H1 (cell line): Measurements from ENCODE around the gene UBXN1. TPM values are rescaled to one million over a fixed set of nuclear protein-coding genes. Genes with fewer than 3 reads are reported as not detected.

Source experiments
- CTCF ChIA-PET: fragments of 300-600 bp; sonication (Branson Sonifier 250); formaldehyde crosslinking; loops from one replicate; lab custom pipeline; 2021; ENCODE audit not compliant: partially characterized antibody; lab: Charles Lee
- POLR2A ChIA-PET: fragments of 300-600 bp; sonication (Branson Sonifier 250); formaldehyde crosslinking; loops from one replicate; lab custom pipeline; 2021; ENCODE audit warnings: inconsistent platforms; ENCODE audit not compliant: partially characterized antibody; lab: Charles Lee
- DNase-seq, 2 experiments: peaks; one replicate each; pipeline versions ENCODE4 v3.0.0 to v3.0.0-alpha.2; 2010 to 2022; ENCODE audit warnings: low spot score in 2 of 2, low read depth in 1 of 2, mixed read lengths in 1 of 2
- FAIRE-seq: peaks from 2 replicates; lab custom pipeline; 2011; peaks lifted over from hg19 to GRCh38; lab: Jason Lieb, UNC
- H2AFZ ChIP-seq: 2 replicates; pipeline ENCODE4 v1.8.1; 2012; ENCODE audit warnings: low read length, inconsistent platforms
- H2AK5ac ChIP-seq: 2 replicates; pipeline ENCODE4 v1.6.1; 2013; ENCODE audit warnings: low read depth, low read length
- H2BK120ac ChIP-seq: replicated peaks from 2 replicates; pipeline ENCODE3; 2013; ENCODE audit warnings: low read depth, low read length, inconsistent platforms
- H2BK12ac ChIP-seq: 2 replicates; pipeline ENCODE4 v1.6.1; 2013; ENCODE audit warnings: low read depth, low read length
- H2BK15ac ChIP-seq: 2 replicates; pipeline ENCODE4 v1.6.1; 2013; ENCODE audit warnings: low read length
- H2BK20ac ChIP-seq: 2 replicates; pipeline ENCODE4 v1.6.1; 2013; ENCODE audit warnings: low read length
- H2BK5ac ChIP-seq: 2 replicates; pipeline ENCODE4 v1.6.1; 2013; ENCODE audit warnings: low read depth, low read length
- H3K14ac ChIP-seq: 2 replicates; pipeline ENCODE4 v1.6.1; 2013; ENCODE audit warnings: inconsistent platforms; ENCODE audit not compliant: insufficient read length
- H3K18ac ChIP-seq: 2 replicates; pipeline ENCODE4 v1.6.1; 2013; ENCODE audit warnings: low read length; ENCODE audit errors: extremely low read depth
- H3K23ac ChIP-seq: 2 replicates; pipeline ENCODE4 v1.6.1; 2013; ENCODE audit warnings: inconsistent platforms; ENCODE audit not compliant: insufficient read length
- H3K23me2 ChIP-seq: 2 replicates; pipeline ENCODE4 v1.6.1; 2013; ENCODE audit warnings: low read depth, low read length
- H3K27ac ChIP-seq: 2 replicates; pipeline ENCODE4 v1.6.1; 2011; ENCODE audit warnings: low read depth, low read length, inconsistent platforms
- H3K27me3 ChIP-seq, 4 experiments: replicated peaks in 1 of 4; 1 replicate in 1 of 4; 2 replicates in 3 of 4; pipeline versions ENCODE4 v1.6.1 to v1.8.1; 2011 to 2013; ENCODE audit warnings: low read length in 3 of 4, mild to moderate bottlenecking in 3 of 4, inconsistent platforms in 2 of 4, mixed read lengths in 2 of 4, moderate library complexity in 1 of 4; ENCODE audit not compliant: control insufficient read depth in 3 of 4, insufficient read depth in 3 of 4; ENCODE audit errors: extremely low read depth in 1 of 4
- H3K36me3 ChIP-seq, 4 experiments: 2 replicates each; pipeline versions ENCODE4 v1.6.1 to v1.8.1; 2011 to 2013; ENCODE audit warnings: mild to moderate bottlenecking in 4 of 4, low read length in 3 of 4, moderate library complexity in 2 of 4, control low read depth in 1 of 4, inconsistent platforms in 1 of 4; ENCODE audit not compliant: insufficient read depth in 4 of 4, control insufficient read depth in 2 of 4
- H3K4ac ChIP-seq: replicated peaks from 2 replicates; pipeline ENCODE3; 2013; ENCODE audit warnings: low read length, low read depth, mixed read lengths, inconsistent platforms; ENCODE audit not compliant: insufficient read length
- H3K4me1 ChIP-seq, 4 experiments: replicated peaks in 1 of 4; 1 replicate in 1 of 4; 2 replicates in 3 of 4; pipeline versions ENCODE4 v1.6.1 to v1.8.1; 2011 to 2013; ENCODE audit warnings: low read length in 3 of 4, inconsistent platforms in 2 of 4, mixed read lengths in 1 of 4; ENCODE audit not compliant: insufficient read depth in 4 of 4, control insufficient read depth in 3 of 4
- H3K4me2 ChIP-seq, 2 experiments: 2 replicates each; pipeline versions ENCODE4 v1.6.1 to v1.8.1; 2011 to 2013; ENCODE audit warnings: low read depth in 2 of 2, low read length in 2 of 2, control low read depth in 1 of 2, inconsistent platforms in 1 of 2, mild to moderate bottlenecking in 1 of 2; ENCODE audit not compliant: insufficient read depth in 1 of 2
- H3K4me3 ChIP-seq, 4 experiments: fragments of 200-600, 300-600 bp in 1 of 4; sonication (generic), shearing (Covaris generic), sonication (Bioruptor Twin) in 1 of 4; 2 replicates each; pipeline versions ENCODE4 v1.5.1 to v1.8.1; 2011 to 2016; ENCODE audit warnings: low read length in 4 of 4, low read depth in 3 of 4, control low read depth in 2 of 4, inconsistent platforms in 2 of 4, mild to moderate bottlenecking in 2 of 4, mixed read lengths in 1 of 4, moderate library complexity in 1 of 4; ENCODE audit not compliant: insufficient read depth in 2 of 4; ENCODE audit errors: extremely low read depth in 1 of 4
- H3K56ac ChIP-seq: replicated peaks from 2 replicates; pipeline ENCODE3; 2013; ENCODE audit warnings: low read depth, mild to moderate bottlenecking, mixed read lengths, low read length, inconsistent platforms; ENCODE audit not compliant: insufficient read length
- H3K79me1 ChIP-seq: 2 replicates; pipeline ENCODE4 v1.6.1; 2013; ENCODE audit warnings: low read depth, low read length, control low read depth
- H3K79me2 ChIP-seq, 2 experiments: 2 replicates each; pipeline versions ENCODE4 v1.6.1 to v1.8.1; 2012 to 2013; ENCODE audit warnings: low read length in 2 of 2, mild to moderate bottlenecking in 2 of 2, inconsistent platforms in 1 of 2; ENCODE audit not compliant: insufficient read depth in 2 of 2, control insufficient read depth in 1 of 2
- H3K9ac ChIP-seq, 4 experiments: replicated peaks in 1 of 4; 1 replicate in 1 of 4; 2 replicates in 3 of 4; pipeline versions ENCODE4 v1.6.1 to v1.8.1; 2011 to 2013; ENCODE audit warnings: low read depth in 3 of 4, low read length in 3 of 4, control low read depth in 2 of 4, mild to moderate bottlenecking in 2 of 4, moderate library complexity in 2 of 4, inconsistent platforms in 1 of 4; ENCODE audit errors: extremely low read depth in 1 of 4
- H3K9me3 ChIP-seq, 2 experiments: 2 replicates each; pipeline versions ENCODE4 v1.6.1 to v1.8.1; 2012 to 2013; ENCODE audit warnings: mild to moderate bottlenecking in 2 of 2, moderate library complexity in 2 of 2, control low read depth in 1 of 2, inconsistent platforms in 1 of 2, low read depth in 1 of 2, low read length in 1 of 2, mixed read lengths in 1 of 2; ENCODE audit not compliant: insufficient read depth in 2 of 2
- H4K20me1 ChIP-seq, 2 experiments: replicated peaks in 1 of 2; 2 replicates each; pipeline versions ENCODE3 to v1.8.1; 2011 to 2013; ENCODE audit warnings: inconsistent platforms in 2 of 2, low read length in 2 of 2, mild to moderate bottlenecking in 1 of 2; ENCODE audit not compliant: insufficient read depth in 2 of 2, control insufficient read depth in 1 of 2
- H4K5ac ChIP-seq: 2 replicates; pipeline ENCODE4 v1.6.1; 2013; ENCODE audit warnings: low read length, low read depth, mixed read lengths, inconsistent platforms; ENCODE audit not compliant: insufficient read length
- H4K8ac ChIP-seq: 2 replicates; pipeline ENCODE4 v1.8.0; 2013; ENCODE audit warnings: mild to moderate bottlenecking, moderate library complexity, low read length, inconsistent platforms; ENCODE audit not compliant: insufficient read depth; ENCODE audit errors: extremely low read depth
- H4K91ac ChIP-seq: replicated peaks from 2 replicates; pipeline ENCODE3; 2013; ENCODE audit warnings: low read length, mixed read lengths, inconsistent platforms; ENCODE audit not compliant: insufficient read length
- CBX5 ChIP-seq: fragments of 300-800, 300-1000 bp; sonication (generic); IDR thresholded peaks from 2 replicates; pipeline ENCODE4 v1.7.1; 2016; ENCODE audit warnings: antibody characterized with exemption, low read length, low read depth
- CTBP2 ChIP-seq: IDR thresholded peaks from 2 replicates; pipeline ENCODE4 v1.7.0; 2011; ENCODE audit warnings: borderline replicate concordance, mild to moderate bottlenecking, moderate library complexity, mixed read lengths, low read length; ENCODE audit not compliant: insufficient read depth, insufficient read length
- GTF2F1 ChIP-seq: IDR thresholded peaks from 2 replicates; pipeline ENCODE4 v1.6.1; 2012; ENCODE audit warnings: low read depth, low read length, improper control_type of control experiment, borderline replicate concordance
- POLR2AphosphoS5 ChIP-seq: IDR thresholded peaks from 2 replicates; pipeline ENCODE4 v1.6.1; 2011; ENCODE audit warnings: low read depth, low read length
- RAD21 ChIP-seq, 2 experiments: IDR thresholded peaks in 1 of 2; conservative IDR thresholded peaks in 1 of 2; 2 replicates each; pipeline ENCODE4 v1.6.1; 2011; ENCODE audit warnings: low read depth in 2 of 2, low read length in 2 of 2, improper control_type of control experiment in 1 of 2, inconsistent platforms in 1 of 2, mild to moderate bottlenecking in 1 of 2, moderate library complexity in 1 of 2
- TAF1 ChIP-seq: IDR thresholded peaks from 2 replicates; pipeline ENCODE4 v1.6.1; 2011; ENCODE audit warnings: mild to moderate bottlenecking, low read depth, low read length
- TBP ChIP-seq: IDR thresholded peaks from 2 replicates; pipeline ENCODE4 v1.6.1; 2011; ENCODE audit warnings: low read depth, low read length, improper control_type of control experiment
- WGBS, 2 experiments: shearing (Covaris generic) in 1 of 2; methylation state at CpG; one replicate each; pipeline versions ENCODE4 v1.1.6 to v1.1.7; 2013 to 2015; ENCODE audit warnings: low lambda C conversion rate in 2 of 2, mixed read lengths in 2 of 2, inconsistent platforms in 1 of 2, low coverage in 1 of 2, missing lambda C conversion rate in 1 of 2; ENCODE audit not compliant: insufficient replicate concordance in 2 of 2, insufficient coverage in 1 of 2, insufficient read length in 1 of 2; ENCODE audit errors: extremely low coverage in 1 of 2, missing lambda C conversion rate in 1 of 2; 5-methylcytosine and 5-hydroxymethylcytosine counted together
- polyA plus RNA-seq, 7 experiments: library from polyadenylated mRNA; depleted of rRNA in 3 of 7; stranded (reverse) in 5 of 7; unstranded in 2 of 7; fragments of >200 nt in 5 of 7; fragments of 200-250 nt in 2 of 7; gene quantifications; 1 replicate in 5 of 7; 2 replicates in 1 of 7; 4 replicates in 1 of 7; pipeline versions ENCODE4 v1.2.1 to v1.2.3, GENCODE V29; 2011 to 2013; ENCODE audit warnings: missing spikeins in 2 of 7, mixed read lengths in 2 of 7
- total RNA-seq: library from RNA; stranded (reverse); fragmentation: NEBNext Ultra II Directional; extraction: Animal tissue kit (Norgen Biotek cat#: 25700); gene quantifications from 2 replicates; pipeline ENCODE4 v1.2.1, GENCODE V29; 2021
- TF ChIP-seq, protein P1 (sequence below), 3 experiments: IDR thresholded peaks; 1 replicate in 2 of 3; 2 replicates in 1 of 3; pipeline versions ENCODE4 v1.5.1 to v1.6.1; 2011; ENCODE audit warnings: low read length in 3 of 3, mild to moderate bottlenecking in 3 of 3, inconsistent platforms in 2 of 3, low read depth in 1 of 3, moderate library complexity in 1 of 3; ENCODE audit not compliant: insufficient read depth in 1 of 3; ENCODE audit errors: control extremely low read depth in 1 of 3

Gene UBXN1
- total and polyA plus RNA-seq, 2 of the 8 experiments (the other 6 are each of a cell fraction or from before 2014, with no cell fraction given), result 78.6 to 114 TPM

GRCh38 chr11:62694455-62695167, 15.7 kb upstream of the UBXN1 start:
- H3K79me2 ChIP-seq, result no peaks in the 10 kb centered on the region
- ChIA-PET CTCF (interaction anchor here (0.8 to 10.3 kb wide), 25 partner anchors 9 to 300 kb away, joined by 3 to 114 read pairs (median 4); partner anchors contain the start of genes B3GAT3, C11orf98, CSKMT and TAF6L), POLR2A (interaction anchor here (0.7 to 61.4 kb wide), 5 partner anchors 11 to 123 kb away, joined by 3 to 2041 read pairs (median 4); partner anchors contain the start of genes BSCL2, C11orf98, CSKMT and EEF1G)
- no peak overlapping the region for H2BK120ac ChIP-seq
- no peak overlapping the region for H3K14ac ChIP-seq
- no peaks in the 10 kb centered on the region for H3K79me1 ChIP-seq
- H3K23ac ChIP-seq, result no peak overlapping the region
- H3K23me2 ChIP-seq, result no peaks in the 10 kb centered on the region
- FAIRE-seq (peak; percentile 75), DNase-seq (peak in 1 of 2 experiments; percentile 87)
- H3K56ac ChIP-seq, result no peak overlapping the region
- no peaks in the 10 kb centered on the region for H3K9me3 ChIP-seq
- no peak overlapping the region for H3K27ac ChIP-seq
- no peak overlapping the region for H4K5ac ChIP-seq
- H4K8ac ChIP-seq, result peak overlapping the region; percentile 81; the same call in 1 of the 2 replicates
- 77% methylated on average over 14 of the region's 14 CpGs; no CpG with 5 or more reads in 1 of the 2 experiments for WGBS, 2 experiments
- no peak overlapping the region for H2BK15ac ChIP-seq
- no peak overlapping the region for H2BK5ac ChIP-seq
- H2BK20ac ChIP-seq, result no peak overlapping the region
- no peak overlapping the region for H3K4ac ChIP-seq
- H2AK5ac ChIP-seq, result no peak overlapping the region
- H3K18ac ChIP-seq, result no peak overlapping the region
- no peak overlapping the region for H2AFZ ChIP-seq
- H3K4me1 ChIP-seq, result no peaks in the 10 kb centered on the region; a peak in 1 of 7 replicates
- H3K4me2 ChIP-seq, result no peak overlapping the region
- peaks cover 11 to 29% (median 25%) of the 10 kb centered on the region in 4 experiments; a peak in 6 of 8 replicates for H3K36me3 ChIP-seq
- H4K20me1 ChIP-seq, result peaks cover 0 to 6% of the 10 kb centered on the region in 2 experiments
- no peak overlapping the region for H3K9ac ChIP-seq
- no peak overlapping the region for H2BK12ac ChIP-seq
- no peak overlapping the region for H4K91ac ChIP-seq
- H3K4me3 ChIP-seq, result no peak overlapping the region
- H3K27me3 ChIP-seq, result no peaks in the 10 kb centered on the region
- no peak for TF ChIP-seq TBP
- no peak for TF ChIP-seq GTF2F1
- TF ChIP-seq RAD21 (IDR thresholded peaks at IDR 0.05 in 1 of 2, conservative IDR thresholded peaks at IDR 0.05 in 1 of 2; ENCODE audit: low read depth in 2 of 2, low read length in 2 of 2), result peak; percentile 72 to 84
- no peak for TF ChIP-seq CTBP2
- TF ChIP-seq CBX5, result no peak
- TF ChIP-seq TAF1, result no peak
- TF ChIP-seq, protein P1, sequence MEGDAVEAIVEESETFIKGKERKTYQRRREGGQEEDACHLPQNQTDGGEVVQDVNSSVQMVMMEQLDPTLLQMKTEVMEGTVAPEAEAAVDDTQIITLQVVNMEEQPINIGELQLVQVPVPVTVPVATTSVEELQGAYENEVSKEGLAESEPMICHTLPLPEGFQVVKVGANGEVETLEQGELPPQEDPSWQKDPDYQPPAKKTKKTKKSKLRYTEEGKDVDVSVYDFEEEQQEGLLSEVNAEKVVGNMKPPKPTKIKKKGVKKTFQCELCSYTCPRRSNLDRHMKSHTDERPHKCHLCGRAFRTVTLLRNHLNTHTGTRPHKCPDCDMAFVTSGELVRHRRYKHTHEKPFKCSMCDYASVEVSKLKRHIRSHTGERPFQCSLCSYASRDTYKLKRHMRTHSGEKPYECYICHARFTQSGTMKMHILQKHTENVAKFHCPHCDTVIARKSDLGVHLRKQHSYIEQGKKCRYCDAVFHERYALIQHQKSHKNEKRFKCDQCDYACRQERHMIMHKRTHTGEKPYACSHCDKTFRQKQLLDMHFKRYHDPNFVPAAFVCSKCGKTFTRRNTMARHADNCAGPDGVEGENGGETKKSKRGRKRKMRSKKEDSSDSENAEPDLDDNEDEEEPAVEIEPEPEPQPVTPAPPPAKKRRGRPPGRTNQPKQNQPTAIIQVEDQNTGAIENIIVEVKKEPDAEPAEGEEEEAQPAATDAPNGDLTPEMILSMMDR (IDR thresholded peaks at IDR 0.05; ENCODE audit: control extremely low read depth in 1 of 3, insufficient read depth in 1 of 3, low read depth in 1 of 3, low read length in 3 of 3), result peak; percentile 76 to 89 (median 81)
- TF ChIP-seq POLR2AphosphoS5, result no peak
